Measurements from ENCODE around the gene CRACR2A. TPM values are rescaled to one million over a fixed set of nuclear protein-coding genes. Genes with fewer than 3 reads are reported as not detected.

Gene CRACR2A
- total RNA-seq, 2 donors from 2014 or later, result 7.3 to 32.0 TPM

DNA sequence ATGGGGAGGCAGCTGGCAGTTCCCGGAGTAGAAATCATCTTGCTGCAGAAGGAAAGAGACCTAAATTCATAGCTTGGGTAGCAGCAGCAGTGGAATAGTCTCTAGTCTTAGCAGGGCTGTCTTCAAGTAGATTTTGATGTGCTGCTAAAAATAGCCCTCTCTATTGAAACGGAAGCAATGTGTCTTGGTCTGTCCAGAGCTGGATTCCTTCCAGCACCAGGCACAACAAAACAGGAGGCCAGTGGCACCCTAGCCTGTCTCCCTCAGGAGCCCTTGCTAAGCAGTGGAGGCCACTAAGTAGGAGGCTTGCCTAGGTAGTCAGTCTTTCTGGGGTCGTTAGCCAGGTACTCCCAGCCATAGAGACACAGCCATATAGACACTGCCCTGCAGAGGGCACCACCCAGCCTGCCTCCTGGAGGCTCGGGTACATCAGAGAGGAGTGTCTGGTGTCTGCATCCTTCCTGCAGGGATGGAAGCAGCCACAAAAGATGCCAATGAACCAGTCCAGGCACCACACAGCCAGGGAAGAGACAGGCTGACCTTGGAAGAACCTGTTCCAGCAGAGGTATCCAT, 97.5 kb downstream of the CRACR2A start:
- Mint-ChIP-seq H3K9me3 (no peaks in the 10 kb centered on the region), H3K27ac (peak overlapping the region in 1 of 2 donors; percentile 18), H3K36me3 (peaks cover 0 to 6% of the 10 kb centered on the region in 2 donors)
- peak; percentile 40 to 64 for ATAC-seq
- DNase-seq (ENCODE audit: low spot score in 2 of 2), result no peak

GRCh38 chr12:3651585-3652424, 101.1 kb downstream of the CRACR2A start:
- Mint-ChIP-seq H3K9me3 (no peaks in the 10 kb centered on the region), H3K36me3 (no peaks in the 10 kb centered on the region), H3K27ac (peak overlapping the region in 1 of 2 donors; percentile 26)
- DNase-seq (ENCODE audit: low spot score in 2 of 2) (no peak), ATAC-seq (no peak)

DNA sequence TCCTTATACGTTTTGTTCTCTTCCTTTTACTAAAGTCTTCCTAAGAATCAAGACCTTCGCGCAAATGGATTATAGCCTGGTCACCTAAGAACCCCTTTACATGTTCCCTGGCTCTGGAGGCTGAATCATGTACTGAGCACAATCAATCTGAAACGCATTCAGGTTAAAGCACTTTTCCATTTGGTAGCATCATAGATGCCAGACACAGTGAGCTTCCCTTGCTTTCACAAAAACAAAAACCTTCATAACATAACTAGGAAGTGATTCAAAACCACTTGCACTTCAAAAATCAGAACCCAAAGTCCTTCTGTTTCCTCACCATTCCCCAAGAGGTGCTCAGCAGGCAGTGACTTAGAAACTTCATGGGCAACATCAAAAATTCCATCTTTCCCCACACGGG, 105.4 kb downstream of the CRACR2A start:
- Mint-ChIP-seq H3K36me3 (no peaks in the 10 kb centered on the region), H3K27ac (peak overlapping the region in 1 of 2 donors; percentile 89), H3K9me3 (no peaks in the 10 kb centered on the region)
- DNase-seq (ENCODE audit: low spot score in 2 of 2) (no peak), ATAC-seq (peak in 1 of 2 donors; percentile 55)

DNA sequence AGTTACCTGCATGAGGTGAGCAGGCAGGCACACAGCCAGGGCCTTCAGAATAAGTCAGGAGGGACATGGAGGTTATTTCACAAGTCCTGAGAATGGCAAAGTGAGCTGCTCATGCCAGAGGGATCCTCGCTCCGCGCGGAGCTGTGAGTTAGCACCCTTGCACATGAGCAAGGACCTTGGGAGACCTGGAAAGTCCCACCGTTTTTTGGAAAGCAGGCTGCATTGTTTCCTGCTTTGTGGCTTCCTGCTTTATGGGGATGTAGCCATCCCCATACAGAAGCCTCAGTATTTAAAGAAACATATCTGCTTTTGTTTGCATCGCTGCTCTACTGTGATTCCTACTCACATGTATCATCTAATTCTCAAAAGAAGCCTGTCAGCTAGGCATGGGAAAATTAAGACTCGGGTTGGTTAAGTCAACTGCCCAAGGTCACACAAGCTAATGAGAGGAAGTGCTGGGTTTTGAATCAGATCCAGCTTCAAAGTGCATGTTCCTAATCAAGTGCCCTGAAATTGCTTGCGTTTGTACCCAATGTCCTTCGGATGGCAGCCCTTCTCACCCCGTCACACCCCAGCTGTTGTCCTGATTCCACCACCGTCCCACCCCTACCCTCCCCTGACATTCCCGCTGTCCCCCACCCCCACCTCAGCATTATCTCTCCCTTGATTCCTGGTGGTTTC, 106.2 kb downstream of the CRACR2A start:
- ATAC-seq, result no peak
- peak overlapping the region in 1 of 2 donors; percentile 89 for H3K27ac Mint-ChIP-seq
- DNase-seq (ENCODE audit: low spot score in 2 of 2), result no peak
- no peaks in the 10 kb centered on the region for H3K36me3 Mint-ChIP-seq
- no peaks in the 10 kb centered on the region for H3K9me3 Mint-ChIP-seq

DNA sequence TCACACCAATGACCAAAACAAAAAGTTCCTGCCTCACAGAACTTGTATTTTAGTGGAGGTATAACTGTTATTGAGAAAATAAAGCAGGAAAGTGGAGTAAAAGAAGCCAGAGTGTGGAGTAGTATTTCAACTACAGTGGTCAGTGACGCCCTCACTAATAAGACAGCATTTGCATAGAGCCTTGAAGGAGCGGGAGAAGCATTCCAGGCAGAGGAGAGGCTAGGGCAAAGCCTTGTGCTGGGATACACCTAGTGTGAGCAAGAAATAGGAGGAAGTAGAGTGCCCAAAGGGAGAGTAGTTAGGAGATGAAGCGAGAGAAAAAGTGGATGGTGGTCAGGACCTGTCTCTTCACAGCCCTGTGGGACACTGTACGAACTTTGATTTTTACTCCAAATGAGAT, 107.8 kb downstream of the CRACR2A start:
- no peaks in the 10 kb centered on the region for H3K36me3 Mint-ChIP-seq

GRCh38 chr12:3644104-3644503, 108.8 kb downstream of the CRACR2A start:
- peaks cover 0 to 1% of the 10 kb centered on the region in 2 donors for H3K36me3 Mint-ChIP-seq
- H3K9me3 Mint-ChIP-seq, result no peaks in the 10 kb centered on the region
- H3K27ac Mint-ChIP-seq, result no peak overlapping the region
- DNase-seq (ENCODE audit: low spot score in 2 of 2) (no peak), ATAC-seq (no peak)

More for the DNA sequence above, 107.8 kb downstream of the CRACR2A start:
- DNase-seq (ENCODE audit: low spot score in 2 of 2) (no peak), ATAC-seq (no peak)
- no peak overlapping the region for H3K27ac Mint-ChIP-seq
- H3K9me3 Mint-ChIP-seq, result no peaks in the 10 kb centered on the region

DNA sequence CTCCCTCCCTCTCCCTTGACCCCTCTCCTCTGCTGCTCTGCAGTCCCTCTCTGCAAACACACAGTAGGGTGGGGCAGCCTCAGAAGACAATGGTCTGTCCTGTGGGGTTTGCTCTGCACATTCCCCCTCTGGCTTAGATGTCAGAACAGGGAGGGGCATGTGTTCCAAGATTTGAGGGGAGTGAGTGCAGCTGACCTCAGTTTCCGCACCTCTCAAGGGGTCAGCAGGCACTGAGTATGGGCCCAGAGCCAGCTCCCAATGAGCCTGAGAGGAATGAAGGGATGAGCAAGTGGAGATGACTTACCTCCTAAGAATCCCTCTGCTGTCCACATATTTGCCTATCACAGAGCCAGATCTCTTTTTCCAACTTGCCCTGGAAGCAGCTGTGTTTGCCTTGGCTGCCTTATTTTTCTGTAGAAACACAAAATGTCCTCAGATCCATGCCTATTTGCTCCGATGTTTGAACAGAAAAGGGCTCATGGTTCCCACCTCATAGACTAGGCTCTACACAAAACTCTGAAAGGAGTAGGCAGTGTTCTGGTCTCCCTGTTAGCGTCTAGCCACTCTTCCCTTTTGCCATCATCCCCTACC, 111.4 kb downstream of the CRACR2A start:
- no peak for ATAC-seq
- Mint-ChIP-seq H3K36me3 (peaks cover 0 to 10% of the 10 kb centered on the region in 2 donors), H3K9me3 (no peaks in the 10 kb centered on the region), H3K27ac (no peak overlapping the region)
- no peak for DNase-seq (ENCODE audit: low spot score in 2 of 2)

DNA sequence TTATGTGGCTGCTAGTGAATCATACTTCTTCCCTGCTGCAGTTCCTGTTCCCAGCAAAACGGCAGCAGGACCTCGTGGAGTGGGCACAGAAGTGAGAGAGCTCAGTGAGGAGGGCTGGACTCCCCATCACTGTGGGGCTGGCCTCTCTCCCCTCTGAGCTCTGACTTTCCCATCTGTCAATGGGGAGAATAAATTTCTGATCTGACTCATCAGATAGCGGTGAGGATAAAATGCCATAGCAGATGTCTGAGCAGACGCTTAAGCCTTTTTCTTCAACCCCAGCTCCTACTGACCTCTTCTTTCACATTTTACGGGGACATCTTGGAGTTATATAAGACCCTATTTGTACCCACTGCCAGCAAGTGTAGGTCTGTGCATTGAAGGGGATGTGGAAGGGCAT, 116.6 kb downstream of the CRACR2A start:
- Mint-ChIP-seq H3K36me3 (peaks cover 5 to 10% of the 10 kb centered on the region in 2 donors), H3K27ac (no peak overlapping the region), H3K9me3 (no peaks in the 10 kb centered on the region)
- DNase-seq (ENCODE audit: low spot score in 2 of 2) (no peak), ATAC-seq (no peak)

- no peak for ATAC-seq
- Mint-ChIP-seq H3K9me3 (no peaks in the 10 kb centered on the region), H3K27ac (peak overlapping the region in 1 of 2 donors; percentile 60), H3K36me3 (peaks cover 5 to 18% of the 10 kb centered on the region in 2 donors)
- DNase-seq (ENCODE audit: low spot score in 2 of 2), result no peak
Observed at GRCh38 chr12:3634348-3634747, 118.6 kb downstream of the CRACR2A start.

GRCh38 chr12:3633396-3633795, 119.5 kb downstream of the CRACR2A start:
- DNase-seq (ENCODE audit: low spot score in 2 of 2), result no peak
- Mint-ChIP-seq H3K27ac (peak overlapping the region in 1 of 2 donors; percentile 69), H3K36me3 (peaks cover 5 to 10% of the 10 kb centered on the region in 2 donors), H3K9me3 (no peaks in the 10 kb centered on the region)
- no peak for ATAC-seq

DNA sequence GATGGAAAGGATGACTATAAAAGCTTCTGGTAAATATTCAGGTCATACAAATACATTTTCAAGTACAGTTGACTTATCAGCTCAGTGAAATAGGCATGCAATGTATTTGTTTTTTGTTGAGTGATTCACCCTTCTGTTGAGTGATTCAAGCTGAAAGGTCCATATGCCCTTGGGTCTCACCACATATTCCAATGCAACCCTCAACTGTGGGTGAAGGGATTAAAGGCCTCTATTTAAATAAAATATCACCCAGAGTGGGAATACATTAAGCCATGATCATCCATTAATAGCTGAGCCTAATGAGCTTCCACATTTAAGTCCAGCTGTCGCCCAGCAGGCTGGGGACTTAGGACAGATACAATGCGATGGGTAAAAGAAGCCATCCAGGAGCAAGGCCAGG, 120.2 kb downstream of the CRACR2A start:
- ATAC-seq (peak in 1 of 2 donors; percentile 53), DNase-seq (ENCODE audit: low spot score in 2 of 2) (no peak)
- H3K36me3 Mint-ChIP-seq, result peaks cover 5 to 9% of the 10 kb centered on the region in 2 donors
- no peaks in the 10 kb centered on the region for H3K9me3 Mint-ChIP-seq
- peak overlapping the region; percentile 69 to 73 for H3K27ac Mint-ChIP-seq

GRCh38 chr12:3632256-3632655, 120.7 kb downstream of the CRACR2A start:
- DNase-seq (ENCODE audit: low spot score in 2 of 2) (no peak), ATAC-seq (peak in 1 of 2 donors; percentile 66)
- Mint-ChIP-seq H3K27ac (peak overlapping the region; percentile 69 to 85), H3K36me3 (peaks cover 8 to 13% of the 10 kb centered on the region in 2 donors), H3K9me3 (no peaks in the 10 kb centered on the region)

DNA sequence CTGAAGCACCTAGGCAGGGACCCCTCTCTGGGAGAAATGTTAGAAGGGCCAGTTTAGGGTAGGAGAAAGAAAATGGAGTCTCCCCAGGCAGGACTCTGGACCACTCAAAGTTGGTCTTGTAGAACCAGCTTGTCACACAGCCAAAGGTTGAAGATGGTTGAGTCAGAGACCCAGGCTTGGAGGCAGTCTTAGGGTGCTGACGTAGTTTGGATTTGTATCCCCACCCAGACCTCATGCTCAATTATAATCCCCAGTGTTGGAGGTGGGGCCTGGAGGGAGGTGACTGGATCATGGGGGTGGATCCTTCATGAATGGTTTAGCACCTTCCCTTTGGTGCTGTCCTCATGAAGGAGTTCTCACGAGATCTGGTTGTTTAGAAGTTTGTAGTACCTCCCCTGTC, 121.2 kb downstream of the CRACR2A start:
- H3K36me3 Mint-ChIP-seq, result peaks cover 10 to 17% of the 10 kb centered on the region in 2 donors
- no peaks in the 10 kb centered on the region for H3K9me3 Mint-ChIP-seq
- peak overlapping the region; percentile 69 to 85 for H3K27ac Mint-ChIP-seq
- ATAC-seq, result peak in 1 of 2 donors; percentile 20
- no peak for DNase-seq (ENCODE audit: low spot score in 2 of 2)

DNA sequence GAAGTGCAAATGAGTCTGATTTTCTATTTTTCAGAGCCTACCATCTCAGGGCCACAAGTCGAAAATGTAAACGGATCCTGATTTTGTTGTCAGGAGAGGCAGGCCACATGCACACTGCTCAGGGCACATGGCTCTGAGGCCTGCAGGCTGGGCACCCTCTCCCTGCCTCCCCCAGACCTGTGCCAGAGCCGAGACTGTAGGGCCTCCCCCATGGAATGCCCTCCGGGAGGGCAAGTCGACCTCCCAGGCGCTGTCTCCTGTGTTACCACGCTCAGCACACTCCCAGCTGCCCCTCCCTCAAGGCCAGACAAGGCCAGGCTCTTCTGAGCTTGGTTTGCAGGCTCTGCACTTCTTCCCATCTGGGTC, 121.7 kb downstream of the CRACR2A start:
- ATAC-seq, result no peak
- no peak for DNase-seq (ENCODE audit: low spot score in 2 of 2)
- no peaks in the 10 kb centered on the region for H3K9me3 Mint-ChIP-seq
- H3K36me3 Mint-ChIP-seq, result peaks cover 15 to 17% of the 10 kb centered on the region in 2 donors
- no peak overlapping the region for H3K27ac Mint-ChIP-seq

DNA sequence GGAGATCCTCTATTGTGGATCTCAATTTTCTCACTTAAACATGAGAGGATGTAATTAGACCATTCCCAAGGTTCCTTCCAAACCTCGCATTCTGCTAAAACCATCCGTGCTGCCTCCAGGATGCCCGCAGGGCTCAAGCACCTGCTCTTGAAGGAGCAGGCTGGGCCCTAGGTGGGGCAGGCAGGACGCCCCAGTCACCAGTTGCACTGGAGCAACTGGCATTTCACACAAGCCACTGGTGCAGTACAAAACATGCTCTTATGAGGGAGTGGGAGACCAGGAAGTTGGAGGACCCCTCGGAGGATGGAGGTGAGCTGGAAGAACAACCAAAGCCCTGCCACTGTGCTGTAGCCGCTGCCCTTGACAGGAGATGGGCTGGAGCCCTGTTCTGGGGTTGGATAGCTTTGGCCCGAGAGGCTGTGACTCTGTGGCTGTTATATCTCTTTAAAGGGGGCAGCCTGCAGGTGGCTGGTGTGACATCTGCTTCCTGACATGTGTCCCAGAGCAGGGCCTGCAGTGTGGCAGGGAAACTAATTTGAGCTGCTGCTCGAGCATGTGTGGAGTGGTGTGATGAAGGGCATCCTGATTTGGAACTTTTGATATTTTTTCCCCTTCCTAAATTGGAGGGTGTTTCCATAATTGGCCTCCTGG, 122.2 kb downstream of the CRACR2A start:
- DNase-seq (ENCODE audit: low spot score in 2 of 2) (no peak), ATAC-seq (no peak)
- H3K9me3 Mint-ChIP-seq, result no peaks in the 10 kb centered on the region
- H3K36me3 Mint-ChIP-seq, result peaks cover 17 to 20% of the 10 kb centered on the region in 2 donors
- H3K27ac Mint-ChIP-seq, result peak overlapping the region in 1 of 2 donors; percentile 51

GRCh38 chr12:3630111-3630510, 122.8 kb downstream of the CRACR2A start:
- ATAC-seq, result no peak
- Mint-ChIP-seq H3K36me3 (peaks cover 21 to 24% of the 10 kb centered on the region in 2 donors), H3K27ac (peak overlapping the region in 1 of 2 donors; percentile 51), H3K9me3 (no peaks in the 10 kb centered on the region)
- DNase-seq (ENCODE audit: low spot score in 2 of 2), result no peak
